Body of pancreas (tissue), 4 donors: ENCODE measurements around the gene BMP6.

ENCODE experiments used
- CTCF ChIP-seq, 7 experiments: fragments of 450-650 bp in 4 of 7; fragments of 200-600 bp in 3 of 7; sonication (generic) in 3 of 7; IDR thresholded peaks; one replicate each; pipeline ENCODE4 v1.5.1; 2016 to 2019; ENCODE audit warnings: antibody characterized with exemption in 7 of 7
- POLR2A ChIP-seq, 3 donors: fragments of 450-650 bp; IDR thresholded peaks; one replicate each; pipeline ENCODE4 v1.6.1; 2016; ENCODE audit warnings: antibody characterized with exemption in 3 of 3, mild to moderate bottlenecking in 2 of 3

GRCh38 chr6:7798751-7799150 is 72.9 kb downstream of the BMP6 start:
- no peak for TF ChIP-seq CTCF (IDR thresholded peaks at IDR 0.05)
- TF ChIP-seq POLR2A (IDR thresholded peaks at IDR 0.05): no peak
